Measurements from ENCODE around the gene GHRHR. TPM values are rescaled to one million over a fixed set of nuclear protein-coding genes. Genes with fewer than 3 reads are reported as not detected.

Gene GHRHR
- total and polyA plus RNA-seq, 2 of the 4 experiments (the other 2 are of a cell fraction) = not detected

DNA sequence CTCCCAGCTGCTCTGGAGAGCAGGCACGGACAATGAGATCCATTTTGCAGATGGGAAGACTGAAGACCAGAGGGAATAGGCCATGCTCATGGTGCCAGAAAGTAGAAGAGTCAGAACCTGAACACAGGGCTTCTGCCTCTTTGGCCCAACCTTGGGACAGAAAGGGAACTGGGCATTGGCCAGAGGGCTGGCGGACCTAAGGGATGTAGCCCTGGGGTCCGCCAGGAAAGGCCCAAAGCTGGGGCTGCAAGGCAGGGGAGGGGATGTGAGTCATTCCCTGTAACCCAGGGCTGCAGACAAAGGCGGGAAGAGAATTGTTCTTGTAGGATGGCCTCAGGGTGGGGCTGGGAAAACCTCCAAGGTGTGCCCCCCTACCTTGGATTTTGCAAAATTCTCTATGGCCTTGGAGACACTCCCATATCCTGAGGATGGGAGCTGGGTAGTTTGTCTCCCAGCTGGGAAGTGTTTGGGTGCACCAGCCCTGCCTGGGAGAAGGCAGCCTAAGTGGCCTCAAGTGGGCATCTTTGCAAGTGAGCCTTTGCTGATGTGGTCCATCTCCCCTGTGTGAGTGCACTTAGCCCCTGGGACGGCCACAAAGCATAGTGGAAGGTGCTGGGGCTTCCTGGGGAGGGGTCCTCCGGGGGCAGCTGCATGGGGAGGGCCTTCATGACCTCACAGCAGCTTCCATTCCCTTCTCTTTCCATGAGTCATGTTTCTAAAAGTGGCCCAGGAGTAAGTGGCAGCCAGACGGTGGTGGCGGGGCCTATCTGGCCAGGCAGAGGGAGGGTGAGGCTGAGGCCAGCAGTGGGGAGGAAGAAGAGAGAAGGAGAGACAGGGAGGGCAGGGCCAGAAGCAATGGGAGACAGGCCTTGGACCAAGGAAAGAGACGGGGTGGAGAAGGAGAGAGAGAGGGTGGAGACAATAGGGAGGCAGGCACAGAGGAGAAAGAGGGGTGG lies 42.9 kb upstream of the GHRHR start:
- CTCF ChIA-PET = interaction anchor here (2.3 kb wide), 1 partner anchor 18 kb away, joined by 9 read pairs; no protein-coding TSS in a partner anchor
- intact Hi-C loops (cut with micrococcal nuclease) = no loop called here
- H3K4me2 ChIP-seq (ENCODE audit: low read depth, low read length) = no peak overlapping the region

More for the DNA sequence above, 42.9 kb upstream of the GHRHR start:
- Histone ChIP-seq H3K18ac (ENCODE audit: low read depth, low read length) (peak overlapping the region; percentile 7; the same call in 1 of the 2 replicates), H3K4me1 (ENCODE audit: control insufficient read depth, insufficient read depth, low read length) (peaks cover 10% of the 10 kb centered on the region), H4K8ac (ENCODE audit: low read depth in 2 of 2, low read length in 2 of 2) (peak overlapping the region in 1 of 2 experiments; percentile 23; a peak in 1 of 4 replicates), H3K9me1 (ENCODE audit: insufficient read depth, low read length) (peaks cover 9% of the 10 kb centered on the region; the same call in 1 of the 2 replicates), H3K9me3 (ENCODE audit: control insufficient read depth, insufficient read depth, low read length) (no peaks in the 10 kb centered on the region), H2AK5ac (ENCODE audit: low read depth, low read length) (no peak overlapping the region; the same call in 1 of the 2 replicates), H2BK15ac (ENCODE audit: low read depth, low read length) (0 out of 3 replicates have a peak overlapping the region, but pooled peaks have one; percentile 14), H2BK120ac (ENCODE audit: low read depth, low read length) (peak overlapping the region; percentile 28; the same call in 1 of the 2 replicates), H4K5ac (ENCODE audit: low read depth, low read length) (peak overlapping the region; percentile 1; the same call in 1 of the 2 replicates), H3K4ac (ENCODE audit: low read depth, low read length) (peak overlapping the region; percentile 20; the same call in 1 of the 2 replicates), H2AFZ (replicated peaks; ENCODE audit: low read length, poor library complexity) (peak overlapping the region; percentile 77), H3K23ac (ENCODE audit: low read depth, low read length) (no peak overlapping the region), H3K56ac (ENCODE audit: extremely low read depth, insufficient read depth, low read length) (no peak overlapping the region), H3K27me3 (ENCODE audit: control insufficient read depth, insufficient read depth, low read length) (no peaks in the 10 kb centered on the region), H4K20me1 (ENCODE audit: insufficient read depth, low read length) (no peaks in the 10 kb centered on the region), H2BK20ac (ENCODE audit: low read depth, low read length) (0 out of 2 replicates have a peak overlapping the region, but pooled peaks have one; percentile 13), H4K91ac (ENCODE audit: insufficient read depth, low read depth, low read length) (peak overlapping the region; percentile 43; the same call in 1 of the 2 replicates), H3K9ac (ENCODE audit: low read depth, low read length) (no peak overlapping the region), H2BK5ac (ENCODE audit: low read depth, low read length, poor library complexity, severe bottlenecking) (no peak overlapping the region), H3K27ac (ENCODE audit: insufficient read depth, low read length) (no peak overlapping the region), H3K36me3 (ENCODE audit: control insufficient read depth, insufficient read depth, low read length) (no peaks in the 10 kb centered on the region), H2AK9ac (replicated peaks; ENCODE audit: low read depth, low read length, poor library complexity) (no peak overlapping the region), H3K79me1 (ENCODE audit: low read depth in 1 of 2, low read length in 2 of 2) (no peaks in the 10 kb centered on the region), H3K4me3 (ENCODE audit: insufficient read depth, low read depth, low read length) (no peak overlapping the region), H3K14ac (replicated peaks; ENCODE audit: low read depth, low read length) (peak overlapping the region; percentile 10)
- dilution Hi-C loops (cut with HindIII; ENCODE audit: low sequenced_read_pairs, unreplicated experiment) (no loop called here), in situ Hi-C loops (cut with MboI; ENCODE audit: low sequenced_read_pairs) (no loop called here)
- DNase-seq (peak; percentile 49), ATAC-seq (ENCODE audit: low read depth) (peak; percentile 83)
- WGBS, 2 experiments (ENCODE audit: extremely low coverage in 2 of 2, insufficient read length in 1 of 2) = 72% methylated on average over 3 of the region's 9 CpGs; no CpG with 5 or more reads in 1 of the 2 experiments
- TF ChIP-seq FOS (IDR thresholded peaks at IDR 0.05; ENCODE audit: low read depth, low read length) = 0 out of 2 replicates have a peak, but pooled peaks have one; percentile 6
- TF ChIP-seq, protein P1, sequence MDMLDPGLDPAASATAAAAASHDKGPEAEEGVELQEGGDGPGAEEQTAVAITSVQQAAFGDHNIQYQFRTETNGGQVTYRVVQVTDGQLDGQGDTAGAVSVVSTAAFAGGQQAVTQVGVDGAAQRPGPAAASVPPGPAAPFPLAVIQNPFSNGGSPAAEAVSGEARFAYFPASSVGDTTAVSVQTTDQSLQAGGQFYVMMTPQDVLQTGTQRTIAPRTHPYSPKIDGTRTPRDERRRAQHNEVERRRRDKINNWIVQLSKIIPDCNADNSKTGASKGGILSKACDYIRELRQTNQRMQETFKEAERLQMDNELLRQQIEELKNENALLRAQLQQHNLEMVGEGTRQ (IDR thresholded peaks at IDR 0.05; ENCODE audit: low read depth, low read length) = no peak
- peak; percentile 38; the same call in 1 of the 2 replicates for TF ChIP-seq MAZ (IDR thresholded peaks at IDR 0.05; ENCODE audit: borderline replicate concordance, low read depth, low read length)
- POLR2A ChIA-PET (ENCODE audit: unreplicated experiment) = no interaction called here
- BruUV-seq (replicated peaks) = no TSS peak
